Smooth muscle cell (in vitro differentiated cells): ENCODE measurements around the gene SVOP. TPM values are rescaled to one million over a fixed set of nuclear protein-coding genes. Genes with fewer than 3 reads are reported as not detected.
"Not testable (repeated sequence)": the region's sequence is repeated elsewhere in the genome, so short reads cannot be mapped to it uniquely, and the experiment has no call there.

Experiments
- DNase-seq: peaks from one replicate; lab custom pipeline; 2025; ENCODE audit not compliant: unreplicated experiment; lab: John Stamatoyannopoulos, UW
- H2AFZ ChIP-seq: fragments of 200-600 bp; sonication (generic); 2 replicates; pipeline ENCODE4 v1.6.0; 2016; ENCODE audit warnings: antibody characterized with exemption, low read depth, mild to moderate bottlenecking
- H3F3A ChIP-seq: fragments of 200-600 bp; sonication (generic); 2 replicates; pipeline ENCODE4 v1.6.0; 2017; ENCODE audit warnings: antibody characterized with exemption, low read depth
- H3K27ac ChIP-seq: fragments of 200-600 bp; sonication (generic); 2 replicates; pipeline ENCODE4 v1.5.1; 2016; ENCODE audit warnings: low read depth, mild to moderate bottlenecking
- H3K27me3 ChIP-seq: fragments of 200-600 bp; sonication (generic); 2 replicates; pipeline ENCODE4 v1.6.1; 2016; ENCODE audit warnings: low read depth, mild to moderate bottlenecking
- H3K36me3 ChIP-seq: fragments of 200-600 bp; sonication (generic); 2 replicates; pipeline ENCODE4 v1.5.1; 2016; ENCODE audit warnings: low read depth
- H3K4me1 ChIP-seq: fragments of 200-600 bp; sonication (generic); 2 replicates; pipeline ENCODE4 v1.5.1; 2016; ENCODE audit warnings: low read depth
- H3K4me2 ChIP-seq: fragments of 200-600 bp; sonication (generic); 2 replicates; pipeline ENCODE4 v1.6.0; 2016; ENCODE audit warnings: mild to moderate bottlenecking
- H3K4me3 ChIP-seq: fragments of 200-600 bp; sonication (generic); 2 replicates; pipeline ENCODE4 v1.5.1; 2016; ENCODE audit warnings: mild to moderate bottlenecking
- H3K79me2 ChIP-seq: fragments of 200-600 bp; sonication (generic); 2 replicates; pipeline ENCODE4 v1.6.0; 2016; ENCODE audit warnings: low read depth, mild to moderate bottlenecking
- H3K9ac ChIP-seq: fragments of 200-600 bp; sonication (generic); 2 replicates; pipeline ENCODE4 v1.6.0; 2016; ENCODE audit warnings: low read depth
- H3K9me3 ChIP-seq: fragments of 200-600 bp; sonication (generic); replicated peaks from 2 replicates; pipeline ENCODE4 v1.5.1; 2016; ENCODE audit warnings: low read depth
- H4K20me1 ChIP-seq: fragments of 200-600 bp; sonication (generic); 2 replicates; pipeline ENCODE4 v1.6.0; 2016; ENCODE audit warnings: low read depth
- CTCF ChIP-seq: fragments of 200-600 bp; sonication (generic); IDR thresholded peaks from 2 replicates; pipeline ENCODE4 v1.5.1; 2017; ENCODE audit warnings: borderline replicate concordance, mild to moderate bottlenecking, antibody characterized with exemption; ENCODE audit not compliant: insufficient read depth, poor library complexity, severe bottlenecking
- WGBS: methylation state at CpG from one replicate; pipeline ENCODE4 v1.1.7; 2016; ENCODE audit warnings: low lambda C conversion rate; 5-methylcytosine and 5-hydroxymethylcytosine counted together
- polyA plus RNA-seq: library from polyadenylated mRNA; unstranded; fragments of >200 nt; fragmentation: Nextera tagmentation; extraction: Ambion mirVana; gene quantifications from 2 replicates; pipeline ENCODE4 v1.2.1, GENCODE V29; 2016
- total RNA-seq: library from RNA; depleted of rRNA; stranded (reverse); fragments of >200 nt; gene quantifications from 2 replicates; pipeline ENCODE4 v1.2.3, GENCODE V29; 2014

SVOP gene
- total and polyA plus RNA-seq, 2 experiments from 2014 or later: not detected

- Histone ChIP-seq H3F3A (no peaks in the 10 kb centered on the region), H3K36me3 (peaks cover under 1% of the 10 kb centered on the region), H3K9me3 (no peaks in the 10 kb centered on the region), H2AFZ (peak within 1 kb of the TSS; percentile 99), H3K4me2 (peak within 1 kb of the TSS; percentile 93), H4K20me1 (no peaks in the 10 kb centered on the region), H3K27ac (no peak within 1 kb of the TSS), H3K4me3 (peak within 1 kb of the TSS; percentile 97), H3K79me2 (peaks cover 9% of the 10 kb centered on the region), H3K9ac (peak within 1 kb of the TSS; percentile 87), H3K27me3 (no peaks in the 10 kb centered on the region), H3K4me1 (peaks cover 6% of the 10 kb centered on the region)
- TF ChIP-seq CTCF: no peak
- WGBS: 1% methylated on average over 60 of the region's 61 CpGs
- peak; percentile 45 for DNase-seq
Measured at GRCh38 chr12:109052414-109053323, 31.8 kb upstream of the SVOP start, which contains the start of gene USP30. Gene USP30 (plus strand): TSS chr12:109052576. CDS start chr12:109052679, 103 bp downstream.

GRCh38 chr12:109052097-109052413, 31.2 kb upstream of the SVOP start:
- no peaks in the 10 kb centered on the region for H3F3A ChIP-seq
- H2AFZ ChIP-seq: peak overlapping the region; percentile 99
- H3K27me3 ChIP-seq: no peaks in the 10 kb centered on the region
- H3K4me3 ChIP-seq: peak overlapping the region; percentile 97
- peak overlapping the region; percentile 87 for H3K9ac ChIP-seq
- H3K36me3 ChIP-seq: no peaks in the 10 kb centered on the region
- no peak overlapping the region for H3K27ac ChIP-seq
- H3K9me3 ChIP-seq: no peaks in the 10 kb centered on the region
- TF ChIP-seq CTCF: no peak
- H3K79me2 ChIP-seq: peaks cover 9% of the 10 kb centered on the region
- no peak for DNase-seq
- H3K4me1 ChIP-seq: peaks cover 6% of the 10 kb centered on the region
- 40% methylated on average over 6 of the region's 6 CpGs for WGBS
- H4K20me1 ChIP-seq: no peaks in the 10 kb centered on the region
- peak overlapping the region; percentile 93 for H3K4me2 ChIP-seq

- H3K27me3 ChIP-seq, H3K9ac ChIP-seq, H3K79me2 ChIP-seq, DNase-seq, H3K27ac ChIP-seq, H4K20me1 ChIP-seq, H3K9me3 ChIP-seq, H2AFZ ChIP-seq, H3K36me3 ChIP-seq, H3F3A ChIP-seq, H3K4me2 ChIP-seq, H3K4me3 ChIP-seq, H3K4me1 ChIP-seq: not testable (repeated sequence)
- WGBS: 89% methylated on average over 8 of the region's 8 CpGs
Measured at GRCh38 chr12:109049794-109050193, 28.9 kb upstream of the SVOP start.

GRCh38 chr12:109048706-109049105, 27.8 kb upstream of the SVOP start:
- not testable (repeated sequence) for H3K4me1 ChIP-seq, H3F3A ChIP-seq, H2AFZ ChIP-seq, H4K20me1 ChIP-seq, H3K9ac ChIP-seq, H3K4me3 ChIP-seq, H3K79me2 ChIP-seq, DNase-seq, H3K27me3 ChIP-seq, H3K9me3 ChIP-seq, H3K27ac ChIP-seq, H3K36me3 ChIP-seq, H3K4me2 ChIP-seq
- WGBS: 87% methylated on average over 3 of the region's 3 CpGs
